ENCODE measurements around the gene PCDHGC3. TPM values are rescaled to one million over a fixed set of nuclear protein-coding genes. Genes with fewer than 3 reads are reported as not detected.

The PCDHGC3 gene
- total RNA-seq, 1 experiment from 2014 or later: 17.3 TPM

DNA sequence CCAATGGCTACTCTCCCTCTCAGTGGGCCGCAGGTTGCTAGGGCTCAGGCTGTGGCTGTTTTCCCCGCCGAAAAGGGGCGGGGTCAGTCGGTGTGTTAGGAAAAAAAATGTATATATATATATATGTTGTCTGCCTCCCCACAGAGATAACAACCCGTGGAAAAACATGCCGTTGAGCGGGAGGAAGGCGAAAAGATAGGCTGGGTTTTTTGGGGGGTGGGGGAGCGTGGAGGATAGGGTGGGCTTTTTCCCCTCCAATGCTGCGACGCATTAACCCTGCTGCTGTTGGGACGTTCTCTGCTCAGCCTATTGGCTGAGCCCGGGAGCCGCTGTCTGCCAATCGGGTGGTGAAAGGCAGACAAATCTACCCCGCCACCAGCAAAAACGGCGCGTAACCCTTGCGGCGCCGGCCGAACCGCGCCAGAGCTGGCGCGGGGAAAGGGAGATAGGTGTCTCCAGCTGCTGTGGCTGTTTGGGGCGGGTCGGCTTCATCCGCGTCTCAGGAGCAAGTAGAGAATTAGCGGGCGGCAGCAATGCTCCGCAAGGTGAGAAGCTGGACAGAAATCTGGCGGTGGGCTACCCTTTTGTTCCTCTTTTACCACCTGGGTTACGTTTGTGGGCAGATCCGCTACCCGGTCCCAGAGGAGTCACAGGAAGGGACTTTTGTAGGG lies 9.0 kb downstream of the PCDHGC3 start, which contains the start of gene PCDHGC4:
Gene PCDHGC4, plus strand, starts transcription at position 390 of the 671 bp plus-strand sequence. Its CDS starts 144 bp downstream, at position 534.
- ChIA-PET POLR2A (interaction anchor here (0.7 to 1.0 kb wide), 2 partner anchors 8 to 24 kb away, joined by 3 read pairs; no protein-coding TSS in a partner anchor), CTCF (interaction anchor here (0.8 to 4.4 kb wide), 5 partner anchors 9 to 73 kb away, joined by 3 to 26 read pairs (median 4); partner anchors contain the start of gene PCDHGC3)
- Mint-ChIP-seq H3K27me3 (ENCODE audit: insufficient read depth, unreplicated experiment) (no peaks in the 10 kb centered on the region), H3K4me1 (ENCODE audit: insufficient read depth, unreplicated experiment) (peaks cover 14% of the 10 kb centered on the region), H3K27ac (ENCODE audit: low read depth, unreplicated experiment) (no peak within 1 kb of the TSS), H3K36me3 (ENCODE audit: insufficient read depth, unreplicated experiment) (peaks cover 14% of the 10 kb centered on the region), H3K4me3 (ENCODE audit: unreplicated experiment) (no peak within 1 kb of the TSS), H3K9me3 (ENCODE audit: unreplicated experiment) (no peaks in the 10 kb centered on the region)
- intact Hi-C loops (cut with micrococcal nuclease): no loop called here
- no TSS peak for BruUV-seq (replicated peaks)
- no peak for DNase-seq (ENCODE audit: unreplicated experiment)
- TF ChIP-seq, protein P1, sequence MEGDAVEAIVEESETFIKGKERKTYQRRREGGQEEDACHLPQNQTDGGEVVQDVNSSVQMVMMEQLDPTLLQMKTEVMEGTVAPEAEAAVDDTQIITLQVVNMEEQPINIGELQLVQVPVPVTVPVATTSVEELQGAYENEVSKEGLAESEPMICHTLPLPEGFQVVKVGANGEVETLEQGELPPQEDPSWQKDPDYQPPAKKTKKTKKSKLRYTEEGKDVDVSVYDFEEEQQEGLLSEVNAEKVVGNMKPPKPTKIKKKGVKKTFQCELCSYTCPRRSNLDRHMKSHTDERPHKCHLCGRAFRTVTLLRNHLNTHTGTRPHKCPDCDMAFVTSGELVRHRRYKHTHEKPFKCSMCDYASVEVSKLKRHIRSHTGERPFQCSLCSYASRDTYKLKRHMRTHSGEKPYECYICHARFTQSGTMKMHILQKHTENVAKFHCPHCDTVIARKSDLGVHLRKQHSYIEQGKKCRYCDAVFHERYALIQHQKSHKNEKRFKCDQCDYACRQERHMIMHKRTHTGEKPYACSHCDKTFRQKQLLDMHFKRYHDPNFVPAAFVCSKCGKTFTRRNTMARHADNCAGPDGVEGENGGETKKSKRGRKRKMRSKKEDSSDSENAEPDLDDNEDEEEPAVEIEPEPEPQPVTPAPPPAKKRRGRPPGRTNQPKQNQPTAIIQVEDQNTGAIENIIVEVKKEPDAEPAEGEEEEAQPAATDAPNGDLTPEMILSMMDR (IDR thresholded peaks at IDR 0.05; ENCODE audit: unreplicated experiment): no peak

DNA sequence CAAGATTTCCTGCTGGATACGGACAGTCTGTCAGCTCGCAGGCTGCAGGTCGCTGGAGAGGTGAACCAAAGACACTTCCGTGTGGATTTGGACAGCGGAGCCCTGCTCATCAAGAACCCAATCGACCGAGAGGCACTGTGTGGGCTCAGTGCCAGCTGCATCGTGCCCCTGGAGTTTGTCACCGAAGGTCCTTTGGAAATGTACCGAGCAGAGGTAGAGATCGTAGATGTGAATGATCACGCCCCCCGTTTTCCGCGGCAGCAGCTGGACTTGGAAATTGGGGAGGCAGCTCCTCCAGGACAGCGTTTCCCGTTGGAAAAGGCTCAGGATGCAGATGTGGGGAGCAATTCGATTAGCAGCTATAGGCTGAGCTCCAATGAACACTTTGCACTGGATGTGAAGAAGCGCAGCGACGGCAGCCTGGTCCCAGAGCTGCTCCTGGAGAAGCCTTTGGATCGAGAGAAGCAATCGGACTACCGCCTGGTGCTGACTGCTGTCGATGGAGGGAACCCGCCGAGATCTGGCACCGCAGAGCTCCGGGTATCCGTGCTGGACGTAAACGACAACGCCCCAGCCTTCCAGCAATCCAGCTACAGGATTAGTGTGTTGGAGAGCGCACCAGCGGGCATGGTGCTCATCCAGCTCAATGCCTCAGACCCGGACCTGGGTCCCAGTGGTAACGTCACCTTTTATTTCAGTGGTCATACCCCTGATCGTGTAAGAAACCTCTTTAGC lies 9.7 kb downstream of the PCDHGC3 start:
- BruUV-seq (replicated peaks): no TSS peak

DNA sequence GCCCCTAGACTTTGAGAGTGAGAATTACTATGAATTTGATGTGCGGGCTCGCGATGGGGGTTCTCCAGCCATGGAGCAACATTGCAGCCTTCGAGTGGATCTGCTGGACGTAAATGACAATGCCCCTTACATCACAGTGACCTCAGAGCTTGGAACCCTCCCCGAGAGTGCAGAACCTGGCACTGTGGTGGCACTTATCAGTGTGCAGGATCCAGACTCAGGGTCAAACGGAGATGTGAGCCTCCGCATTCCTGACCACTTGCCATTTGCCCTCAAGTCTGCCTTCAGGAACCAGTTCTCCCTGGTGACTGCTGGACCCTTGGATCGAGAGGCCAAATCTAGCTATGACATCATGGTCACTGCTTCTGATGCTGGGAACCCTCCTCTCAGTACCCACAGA lies 10.3 kb downstream of the PCDHGC3 start:
- no peaks in the 10 kb centered on the region for H3K9me3 Mint-ChIP-seq (ENCODE audit: unreplicated experiment)
- BruUV-seq (replicated peaks): no TSS peak
- H3K27me3 Mint-ChIP-seq (ENCODE audit: insufficient read depth, unreplicated experiment): no peaks in the 10 kb centered on the region
- intact Hi-C loops (cut with micrococcal nuclease): no loop called here
- peaks cover 6% of the 10 kb centered on the region for H3K36me3 Mint-ChIP-seq (ENCODE audit: insufficient read depth, unreplicated experiment)
- no peak for DNase-seq (ENCODE audit: unreplicated experiment)
- peaks cover 14% of the 10 kb centered on the region for H3K4me1 Mint-ChIP-seq (ENCODE audit: insufficient read depth, unreplicated experiment)
- H3K4me3 Mint-ChIP-seq (ENCODE audit: unreplicated experiment): no peak overlapping the region
- ChIA-PET POLR2A (interaction anchor here (1.2 kb wide), 1 partner anchor 10 kb away, joined by 3 read pairs; no protein-coding TSS in a partner anchor), CTCF (interaction anchor here (0.6 to 4.4 kb wide), 5 partner anchors 16 to 343 kb away, joined by 3 to 26 read pairs (median 3); no protein-coding TSS in a partner anchor)
- H3K27ac Mint-ChIP-seq (ENCODE audit: low read depth, unreplicated experiment): no peak overlapping the region
- TF ChIP-seq, protein P1 (IDR thresholded peaks at IDR 0.05; ENCODE audit: unreplicated experiment): no peak

More for the DNA sequence above, 9.7 kb downstream of the PCDHGC3 start:
- no peak for DNase-seq (ENCODE audit: unreplicated experiment)
- Mint-ChIP-seq H3K27me3 (ENCODE audit: insufficient read depth, unreplicated experiment) (no peaks in the 10 kb centered on the region), H3K9me3 (ENCODE audit: unreplicated experiment) (no peaks in the 10 kb centered on the region), H3K36me3 (ENCODE audit: insufficient read depth, unreplicated experiment) (peaks cover 11% of the 10 kb centered on the region), H3K4me1 (ENCODE audit: insufficient read depth, unreplicated experiment) (peaks cover 14% of the 10 kb centered on the region), H3K27ac (ENCODE audit: low read depth, unreplicated experiment) (no peak overlapping the region), H3K4me3 (ENCODE audit: unreplicated experiment) (no peak overlapping the region)
- TF ChIP-seq, protein P1 (IDR thresholded peaks at IDR 0.05; ENCODE audit: unreplicated experiment): no peak
- intact Hi-C loops (cut with micrococcal nuclease): no loop called here
- POLR2A ChIA-PET: interaction anchor here (0.7 to 1.2 kb wide), 2 partner anchors 9 to 23 kb away, joined by 3 read pairs; no protein-coding TSS in a partner anchor
- CTCF ChIA-PET: interaction anchor here (0.5 to 4.4 kb wide), 5 partner anchors 12 to 72 kb away, joined by 3 to 26 read pairs (median 3); no protein-coding TSS in a partner anchor

DNA sequence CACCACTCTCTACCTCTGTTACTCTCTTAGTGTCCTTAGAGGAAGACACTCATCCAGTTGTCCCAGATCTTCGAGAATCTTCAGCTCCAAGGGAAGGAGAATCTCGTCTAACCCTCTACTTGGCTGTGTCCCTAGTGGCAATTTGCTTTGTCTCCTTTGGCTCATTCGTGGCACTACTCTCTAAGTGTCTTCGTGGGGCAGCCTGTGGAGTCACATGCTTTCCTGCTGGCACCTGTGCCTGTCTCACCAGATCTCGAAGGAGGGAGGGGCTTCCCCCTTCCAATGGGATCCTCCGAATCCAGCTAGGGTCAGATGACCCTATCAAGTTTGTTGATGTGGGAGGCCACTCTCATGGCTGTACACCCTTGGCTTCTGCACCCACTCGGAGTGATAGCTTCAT lies 11.4 kb downstream of the PCDHGC3 start:
- Mint-ChIP-seq H3K27me3 (ENCODE audit: insufficient read depth, unreplicated experiment) (no peaks in the 10 kb centered on the region), H3K4me3 (ENCODE audit: unreplicated experiment) (no peak overlapping the region), H3K4me1 (ENCODE audit: insufficient read depth, unreplicated experiment) (peaks cover 14% of the 10 kb centered on the region), H3K36me3 (ENCODE audit: insufficient read depth, unreplicated experiment) (peaks cover 6% of the 10 kb centered on the region), H3K9me3 (ENCODE audit: unreplicated experiment) (no peaks in the 10 kb centered on the region), H3K27ac (ENCODE audit: low read depth, unreplicated experiment) (no peak overlapping the region)
- BruUV-seq (replicated peaks): no TSS peak
- no peak for DNase-seq (ENCODE audit: unreplicated experiment)
- POLR2A ChIA-PET: interaction anchor here (0.6 to 1.1 kb wide), 2 partner anchors 35 to 389 kb away, joined by 3 read pairs; no protein-coding TSS in a partner anchor
- CTCF ChIA-PET: interaction anchor here (0.8 to 1.1 kb wide), 4 partner anchors 48 to 76 kb away, joined by 3 to 4 read pairs (median 4); no protein-coding TSS in a partner anchor
- intact Hi-C loops (cut with micrococcal nuclease): no loop called here
- TF ChIP-seq, protein P1 (IDR thresholded peaks at IDR 0.05; ENCODE audit: unreplicated experiment): no peak

All from MCF 10A (cell line).